ENCODE results near the gene CALD1.

- TF ChIP-seq YY1 (tag by site-specific recombination; IDR thresholded peaks at IDR 0.05), result no peak
- no peak for TF ChIP-seq MEIS1 (CRISPR knock-in tag; IDR thresholded peaks at IDR 0.05; ENCODE audit: borderline replicate concordance)
- TF ChIP-seq CTCF (tag by site-specific recombination; IDR thresholded peaks at IDR 0.05), result no peak
Measured at GRCh38 chr7:134781171-134781570, 1.7 kb downstream of the CALD1 start.

Data from HEK293 (cell line).